Jurkat, Clone E6-1 (cell line): ENCODE data around the gene CCDC27.
"Not testable (repeated sequence)": the region's sequence is repeated elsewhere in the genome, so short reads cannot be mapped to it uniquely, and the experiment has no call there.

Source experiments
- DNase-seq: peaks from one replicate; pipeline ENCODE4 v3.0.0-alpha.2; 2011; ENCODE audit warnings: low read depth, low spot score
- H3K4me3 ChIP-seq: 2 replicates; pipeline ENCODE4 v1.5.1; 2011; ENCODE audit warnings: mild to moderate bottlenecking, low read length, control low read depth, moderate library complexity

Gene CCDC27

GRCh38 chr1:3717041-3717714 is 35.1 kb upstream of the CCDC27 start:
- DNase-seq, result peak; percentile 39

GRCh38 chr1:3717715-3718601 is 34.3 kb upstream of the CCDC27 start:
- H3K4me3 ChIP-seq, result no peak overlapping the region
- DNase-seq, result no peak

More at GRCh38 chr1:3717041-3717714, 35.1 kb upstream of the CCDC27 start:
- H3K4me3 ChIP-seq, result no peak overlapping the region

- no peak overlapping the region for H3K4me3 ChIP-seq
Measured at GRCh38 chr1:3718764-3719163, 33.5 kb upstream of the CCDC27 start.

GRCh38 chr1:3721955-3722465 is 30.2 kb upstream of the CCDC27 start:
- no peak for DNase-seq
- H3K4me3 ChIP-seq, result no peak overlapping the region

More at GRCh38 chr1:3718764-3719163, 33.5 kb upstream of the CCDC27 start:
- DNase-seq, result no peak

GRCh38 chr1:3722846-3723245 is 29.4 kb upstream of the CCDC27 start:
- no peak for DNase-seq
- H3K4me3 ChIP-seq, result no peak overlapping the region

GRCh38 chr1:3724416-3725030 is 27.7 kb upstream of the CCDC27 start:
- H3K4me3 ChIP-seq, result not testable (repeated sequence)
- DNase-seq, result peak; percentile 50

GRCh38 chr1:3725366-3725765 is 26.9 kb upstream of the CCDC27 start:
- no peak for DNase-seq
- no peak overlapping the region for H3K4me3 ChIP-seq

GRCh38 chr1:3727042-3727824 is 25.0 kb upstream of the CCDC27 start:
- no peak for DNase-seq
- H3K4me3 ChIP-seq, result no peak overlapping the region

- no peak for DNase-seq
- H3K4me3 ChIP-seq, result no peak overlapping the region
Measured at GRCh38 chr1:3727825-3728776, 24.1 kb upstream of the CCDC27 start.

- no peak for DNase-seq
- H3K4me3 ChIP-seq, result no peak overlapping the region
Measured at GRCh38 chr1:3729594-3730542, 22.4 kb upstream of the CCDC27 start.

- no peak for DNase-seq
- no peak overlapping the region for H3K4me3 ChIP-seq
Measured at GRCh38 chr1:3730543-3731247, 21.6 kb upstream of the CCDC27 start.

GRCh38 chr1:3731583-3732433 is 20.4 kb upstream of the CCDC27 start:
- no peak for DNase-seq
- H3K4me3 ChIP-seq, result no peak overlapping the region

GRCh38 chr1:3732434-3733093 is 19.7 kb upstream of the CCDC27 start:
- no peak for DNase-seq
- H3K4me3 ChIP-seq, result no peak overlapping the region

- no peak for DNase-seq
- H3K4me3 ChIP-seq, result no peak overlapping the region
Measured at GRCh38 chr1:3733094-3733882, 19.0 kb upstream of the CCDC27 start.
